GM20431 (cell line): ENCODE results near the gene MSH2.
"Not testable (repeated sequence)": the region's sequence is repeated elsewhere in the genome, so short reads cannot be mapped to it uniquely, and the experiment has no call there.

Experiments used
- in situ Hi-C: fragments of 300-500 bp; cut with MseI, MboI; formaldehyde crosslinking; loops from one replicate; pipeline ENCODE4 v1.15.0; 2020; ENCODE audit warnings: low sequenced_read_pairs; ENCODE audit not compliant: unreplicated experiment

MSH2 gene

DNA sequence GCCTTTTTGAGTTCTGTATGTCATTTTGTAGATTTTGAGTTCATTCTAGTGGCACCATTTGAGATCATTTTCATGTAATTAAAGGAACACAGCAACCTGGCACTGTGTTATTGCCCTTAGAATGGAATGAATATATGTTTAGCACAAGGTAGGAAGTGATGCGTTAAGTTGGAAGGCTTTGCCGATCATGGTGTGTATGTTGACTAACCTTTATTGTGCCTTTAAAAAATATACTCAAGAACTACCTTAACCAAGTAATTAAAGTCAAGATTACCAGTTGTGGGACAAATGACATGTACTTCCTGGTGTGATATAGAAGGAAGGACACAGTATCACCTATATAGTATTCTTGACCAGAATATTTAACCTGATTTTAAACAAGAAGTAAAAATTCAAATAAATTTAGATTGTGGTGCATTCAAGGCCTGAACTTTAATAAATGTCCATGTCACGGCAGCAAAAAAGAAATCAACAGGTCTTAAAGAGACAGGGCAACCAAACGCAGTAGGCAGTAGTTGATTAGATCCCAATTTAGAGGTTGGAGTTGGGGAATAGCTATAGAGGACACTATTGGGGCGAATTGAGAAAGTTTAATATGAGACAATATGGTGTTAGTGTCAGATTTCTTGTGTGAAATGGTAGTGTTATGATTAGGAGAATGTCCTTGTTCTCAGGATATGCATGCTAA lies 68.6 kb downstream of the MSH2 start:
- in situ Hi-C loops: no loop called here

DNA sequence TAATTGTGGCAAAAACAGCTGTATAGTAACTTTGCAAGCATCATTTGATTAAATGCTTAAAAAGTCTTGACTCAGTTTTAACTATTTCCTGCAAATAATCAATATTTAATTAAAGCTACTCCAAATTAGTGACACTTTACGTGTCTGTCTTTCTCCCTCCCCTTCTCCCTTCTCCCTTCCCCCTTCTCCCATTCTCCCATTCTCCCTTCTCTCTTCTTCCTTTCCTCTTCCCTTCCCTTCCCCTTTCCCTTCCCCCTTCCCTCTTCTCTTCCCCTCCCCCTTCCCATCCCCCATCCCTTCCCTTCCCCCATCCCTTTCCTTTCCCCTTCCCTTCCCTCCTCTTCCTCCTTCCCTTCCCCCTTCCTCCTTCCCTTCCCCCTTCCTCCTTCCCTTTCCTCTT lies 76.9 kb downstream of the MSH2 start:
- in situ Hi-C loops: no loop called here

DNA sequence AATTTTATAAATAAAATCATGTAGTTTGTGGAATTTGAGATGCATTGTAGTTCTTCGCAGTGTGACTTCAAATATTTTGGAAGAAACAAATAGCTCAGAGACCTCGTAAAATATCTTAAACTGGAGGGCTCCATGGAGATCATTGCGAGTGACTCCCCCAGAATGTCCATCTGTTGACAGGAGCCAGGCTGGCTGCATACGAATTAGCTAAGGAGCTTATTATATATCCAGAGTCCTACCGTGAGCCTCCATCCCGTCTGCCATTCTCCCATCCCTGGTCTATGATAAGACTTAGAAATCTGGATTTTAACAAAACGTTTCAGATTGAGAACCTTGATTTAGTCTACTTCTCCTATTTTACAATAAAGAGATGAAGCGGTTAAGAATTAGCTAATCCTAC lies 80.2 kb downstream of the MSH2 start:
- in situ Hi-C loops: no loop called here

DNA sequence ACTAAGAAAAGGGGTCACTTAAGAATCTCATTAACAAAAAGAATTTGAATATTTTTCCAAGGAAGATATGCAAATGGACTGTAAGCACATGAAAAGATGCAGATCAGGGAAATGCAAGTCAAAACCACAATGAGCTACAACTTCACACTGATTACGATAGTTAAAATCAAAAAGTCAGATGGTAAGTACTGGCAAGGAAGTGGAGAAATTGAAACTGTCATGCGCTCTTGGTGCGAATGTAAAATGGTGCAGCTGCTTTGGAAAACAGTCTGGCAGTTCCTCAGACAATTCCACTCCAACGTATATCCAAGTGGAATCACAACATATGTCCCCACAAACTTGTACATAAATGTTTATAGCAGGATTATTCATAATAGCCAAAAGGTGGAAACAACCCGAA lies 81.4 kb downstream of the MSH2 start:
- in situ Hi-C loops: no loop called here

DNA sequence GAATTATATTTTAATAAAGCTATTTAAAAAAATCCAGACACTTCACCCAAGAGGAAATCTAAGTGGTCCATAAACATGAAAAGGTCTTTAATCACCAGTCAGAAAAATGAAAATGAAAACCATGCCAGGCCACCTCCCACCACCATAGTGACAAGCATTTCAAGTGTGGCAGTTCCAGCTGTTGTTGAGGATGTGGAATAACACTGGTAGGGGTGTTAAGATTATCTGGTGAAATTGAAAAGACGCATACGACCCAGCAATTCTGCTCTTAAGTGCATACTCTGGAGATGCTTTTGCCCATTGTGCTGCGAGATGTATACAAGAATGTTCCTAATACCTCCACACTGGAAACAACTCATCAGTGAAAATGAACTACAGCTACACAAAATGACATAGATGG lies 82.2 kb downstream of the MSH2 start:
- in situ Hi-C loops: no loop called here

DNA sequence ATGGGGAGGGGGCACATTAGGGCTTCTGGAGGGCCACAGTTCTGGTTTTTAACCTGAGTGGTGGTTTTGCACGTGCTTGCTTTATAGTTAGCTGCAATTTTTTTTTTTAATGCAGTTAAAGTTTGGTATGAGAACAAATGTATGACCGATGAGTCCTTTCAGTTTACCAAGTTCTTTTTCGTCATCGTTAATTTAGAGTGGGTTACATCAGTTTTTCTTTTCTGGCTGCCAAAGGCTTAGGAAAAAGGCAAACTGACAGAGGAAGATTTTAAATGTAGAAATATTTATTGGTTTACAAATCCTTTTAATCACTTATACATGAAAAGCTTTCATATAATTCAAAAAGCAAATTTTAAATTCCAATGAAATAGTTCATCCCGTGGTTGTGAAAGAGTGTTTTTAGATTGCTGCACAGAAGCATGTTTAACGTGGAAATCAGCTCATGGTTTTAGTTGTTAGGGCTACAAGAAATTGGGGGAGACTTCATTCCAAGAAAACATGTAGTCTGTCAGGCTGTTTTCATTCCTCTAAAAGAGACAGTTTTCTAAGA lies 82.9 kb downstream of the MSH2 start:
- in situ Hi-C loops: no loop called here

DNA sequence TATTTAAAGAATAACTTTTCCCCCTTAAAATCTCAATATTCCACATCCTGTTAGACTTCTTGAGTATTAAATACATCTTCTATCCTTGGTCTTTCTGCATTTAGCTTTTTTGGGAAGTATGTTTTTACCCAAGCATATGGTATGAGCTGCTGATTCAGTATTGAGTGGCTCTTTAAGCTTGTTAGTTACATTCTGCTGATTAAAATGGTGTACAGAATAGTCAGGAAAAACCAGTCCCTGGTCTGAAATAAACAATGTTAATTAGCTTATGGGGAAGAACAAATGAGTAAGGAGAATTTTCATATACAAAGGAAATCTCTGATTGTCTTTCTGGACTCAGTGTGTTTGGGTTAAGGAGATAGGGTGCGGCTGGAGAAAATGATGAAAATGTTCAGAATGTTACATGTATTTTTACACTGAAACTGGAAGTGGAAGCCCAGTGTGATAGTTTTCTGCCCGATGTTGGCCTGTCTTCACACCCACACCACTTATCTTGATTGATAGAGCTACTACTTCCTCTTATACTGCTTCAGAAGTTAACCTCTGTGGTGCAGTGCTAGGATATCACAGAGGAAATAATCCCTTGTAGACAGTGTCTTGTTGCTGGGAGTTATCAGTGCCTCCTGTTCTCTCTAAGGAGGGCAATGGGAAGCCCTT lies 84.0 kb downstream of the MSH2 start:
- in situ Hi-C loops: no loop called here

DNA sequence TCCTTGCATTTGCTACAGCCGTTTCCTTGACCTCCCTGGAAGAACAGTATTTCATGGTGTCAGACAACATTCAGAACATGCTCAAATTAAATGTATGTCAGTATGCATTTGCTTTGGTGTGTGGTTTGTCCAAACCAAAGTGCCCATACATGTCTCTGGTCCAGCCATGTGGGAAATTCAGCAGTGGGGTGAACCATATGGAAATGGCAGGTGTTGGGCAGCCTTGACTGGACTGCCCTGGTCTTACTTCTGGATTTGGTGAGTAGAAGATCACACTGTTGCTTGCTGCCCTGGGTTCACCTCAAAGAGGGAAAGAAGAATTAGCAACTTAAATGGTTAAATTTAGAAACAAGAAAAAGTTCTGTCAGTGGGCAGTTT lies 84.5 kb downstream of the MSH2 start:
- in situ Hi-C loops: no loop called here

DNA sequence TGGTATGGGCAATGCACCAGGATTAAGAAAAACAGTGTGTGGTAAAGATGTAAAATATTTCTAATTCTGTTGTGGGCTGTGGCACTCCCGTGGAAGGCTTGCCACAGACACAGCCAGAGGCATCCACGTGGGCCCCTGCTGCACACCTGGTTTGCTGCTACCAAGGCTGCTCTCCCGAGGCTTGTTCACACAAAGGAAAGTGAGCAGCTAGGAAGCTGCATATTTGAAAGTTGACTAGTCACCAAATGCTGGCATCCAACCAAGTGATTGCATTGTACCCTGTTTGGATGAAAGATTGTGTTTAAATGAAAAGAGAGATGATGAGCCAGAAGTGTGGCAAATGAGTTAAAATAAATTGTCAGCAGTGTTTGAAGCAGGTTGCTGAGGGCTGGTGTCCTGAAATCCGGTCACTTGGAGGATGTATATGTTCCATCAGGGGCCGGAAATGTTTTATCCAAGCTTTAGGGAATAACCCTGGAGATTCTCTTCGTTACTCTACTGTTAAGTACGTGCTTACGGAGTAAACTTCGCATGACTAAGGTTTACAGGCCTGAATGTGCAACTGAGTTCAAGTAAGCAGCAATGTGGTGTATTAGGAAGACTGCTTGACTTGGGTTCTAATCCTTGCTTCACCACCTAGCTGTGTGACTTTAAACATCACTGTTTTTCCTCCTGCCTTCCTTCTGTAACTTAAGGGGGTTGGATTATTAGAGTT lies 86.1 kb downstream of the MSH2 start:
- in situ Hi-C loops: no loop called here

DNA sequence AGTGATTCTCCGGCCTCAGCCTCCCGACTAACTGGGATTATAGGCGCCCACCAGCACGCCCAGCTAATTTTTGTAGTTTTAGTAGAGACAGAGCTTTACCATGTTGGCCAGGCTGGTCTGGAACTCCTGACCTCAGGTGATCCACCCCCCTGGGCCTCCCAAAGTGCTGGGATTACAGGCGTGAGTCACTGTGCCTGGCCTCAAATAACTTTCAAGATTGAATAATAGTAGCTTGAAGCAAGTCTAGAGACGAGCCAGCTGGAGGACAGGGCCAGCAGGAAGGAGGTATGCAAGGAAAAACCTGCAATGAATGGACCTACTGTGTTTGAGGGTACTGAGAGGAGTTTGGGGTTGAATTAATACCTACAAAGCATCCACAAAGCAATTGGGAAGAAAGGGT lies 87.5 kb downstream of the MSH2 start:
- in situ Hi-C loops: no loop called here

DNA sequence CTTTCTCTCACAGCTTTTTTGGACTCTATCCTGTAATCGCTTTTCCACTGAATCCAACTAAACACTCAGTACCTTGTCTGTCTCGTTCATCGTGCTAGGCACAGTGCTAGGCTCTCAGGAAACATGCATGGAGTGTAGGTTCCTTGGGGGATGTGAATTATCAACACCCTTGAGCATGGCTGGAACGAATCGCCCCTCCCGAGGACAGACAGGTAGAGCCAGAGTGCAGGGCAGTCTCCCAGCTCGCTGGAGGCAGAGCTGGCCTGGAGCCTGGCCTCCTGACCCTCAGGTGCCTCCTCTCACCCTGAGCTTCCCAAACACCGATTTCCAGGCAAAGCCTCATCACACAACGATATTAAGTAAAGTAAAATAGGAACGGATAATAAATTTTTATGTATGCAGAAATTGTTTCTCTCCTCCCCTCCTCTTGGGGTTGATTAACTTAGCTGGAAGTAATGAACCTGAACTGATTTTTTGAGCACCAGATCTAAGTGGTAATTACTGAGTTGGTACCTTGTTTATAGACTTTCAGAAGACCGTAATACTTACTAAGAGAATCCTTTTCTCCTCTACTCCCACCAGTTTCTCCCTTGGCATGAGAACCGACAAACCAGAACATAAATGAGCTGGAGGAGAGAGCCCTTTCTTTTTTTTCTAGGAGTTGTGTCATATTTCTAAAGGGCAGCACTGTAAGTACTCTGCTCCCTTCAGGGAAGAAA lies 90.5 kb downstream of the MSH2 start:
- in situ Hi-C loops: no loop called here

DNA sequence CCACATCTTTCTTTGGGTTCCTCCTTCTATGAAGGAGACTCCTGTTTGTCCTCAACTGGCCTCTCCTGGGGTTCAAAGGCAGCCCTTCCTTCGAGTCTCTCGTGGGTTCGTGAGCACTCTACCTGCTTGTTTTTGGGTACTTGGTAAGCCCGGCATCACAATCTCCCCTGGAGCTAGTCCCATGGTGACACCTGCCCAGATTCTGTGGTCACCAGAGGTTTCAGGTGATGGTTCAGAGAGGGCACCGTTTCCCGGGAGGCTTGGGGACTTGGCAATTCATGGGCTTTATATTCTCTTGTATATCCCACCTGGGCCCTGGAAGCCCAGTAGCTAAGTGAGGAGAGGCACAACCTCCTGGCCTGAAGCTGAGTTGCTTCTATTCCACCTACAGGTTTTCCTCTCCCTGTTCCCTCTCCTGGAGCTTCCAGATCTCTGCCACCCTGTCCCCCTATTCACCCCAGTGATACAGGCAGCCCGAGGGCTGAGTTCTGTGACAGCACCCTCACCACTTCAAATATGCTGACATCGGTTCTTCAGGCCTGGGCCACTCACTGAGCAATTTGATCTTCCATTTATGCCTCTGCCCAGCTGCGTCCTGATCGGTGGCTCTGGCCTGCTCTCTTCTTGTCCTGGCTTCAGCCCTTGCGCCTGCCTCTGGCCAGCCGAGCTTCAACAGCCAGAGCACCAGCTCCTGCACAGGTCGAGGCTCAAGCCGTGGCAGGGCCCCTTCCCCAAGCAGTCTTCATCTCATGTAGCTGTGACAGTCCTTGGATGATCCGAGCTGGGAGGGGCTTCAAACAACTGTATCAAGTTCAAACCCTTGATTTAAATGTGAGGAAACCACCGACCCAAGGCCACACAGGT lies 91.5 kb downstream of the MSH2 start:
- in situ Hi-C loops: no loop called here

DNA sequence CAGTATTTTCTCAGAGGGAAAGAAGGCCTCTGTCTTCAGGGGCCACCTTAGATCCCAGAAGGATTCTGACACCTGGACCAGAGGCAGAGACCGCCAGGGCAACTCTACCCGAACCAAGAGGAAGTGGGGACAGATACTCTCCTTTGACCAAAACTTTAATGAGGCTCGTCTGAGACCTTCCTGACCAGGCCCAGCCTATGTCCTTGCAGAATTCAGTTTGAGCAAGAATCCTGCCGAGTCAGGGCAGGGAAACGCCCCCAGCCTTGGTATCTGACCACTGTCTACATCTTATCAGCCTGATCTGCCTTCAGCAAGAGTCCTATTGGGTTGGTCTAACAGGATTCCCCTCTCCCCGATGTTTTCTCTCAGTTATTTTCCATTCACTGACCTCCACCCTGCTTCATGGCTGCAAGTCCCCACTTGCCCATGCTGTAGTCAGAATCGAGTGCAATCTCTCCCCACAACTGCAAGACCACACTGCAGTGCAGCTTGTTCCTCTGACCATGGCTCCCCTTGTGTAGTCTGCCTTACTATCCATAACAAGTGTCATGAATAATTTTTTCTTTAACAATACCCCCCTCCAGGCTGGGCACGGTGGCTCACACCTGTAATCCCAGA lies 95.0 kb downstream of the MSH2 start:
- in situ Hi-C loops: no loop called here

DNA sequence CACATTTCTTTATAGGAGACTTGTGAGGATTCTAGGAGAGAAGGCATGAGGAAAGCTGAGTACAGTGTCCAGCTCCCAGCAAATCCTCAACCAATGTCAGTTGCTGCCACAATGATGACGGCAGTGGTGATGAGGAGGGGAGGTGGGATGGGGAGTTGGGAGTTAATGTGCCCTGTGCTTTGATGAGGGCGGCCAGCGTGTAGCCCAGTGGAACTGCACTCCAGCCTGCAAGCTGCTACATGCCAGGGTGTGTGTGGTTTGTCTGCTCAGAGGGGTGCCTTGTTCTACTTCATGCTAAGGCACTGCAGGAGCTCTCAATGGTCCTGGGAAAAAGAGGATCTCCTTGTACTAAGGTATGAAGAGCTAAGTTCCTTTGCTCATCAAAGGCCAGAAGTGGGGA lies 96.1 kb downstream of the MSH2 start:
- in situ Hi-C loops: no loop called here

DNA sequence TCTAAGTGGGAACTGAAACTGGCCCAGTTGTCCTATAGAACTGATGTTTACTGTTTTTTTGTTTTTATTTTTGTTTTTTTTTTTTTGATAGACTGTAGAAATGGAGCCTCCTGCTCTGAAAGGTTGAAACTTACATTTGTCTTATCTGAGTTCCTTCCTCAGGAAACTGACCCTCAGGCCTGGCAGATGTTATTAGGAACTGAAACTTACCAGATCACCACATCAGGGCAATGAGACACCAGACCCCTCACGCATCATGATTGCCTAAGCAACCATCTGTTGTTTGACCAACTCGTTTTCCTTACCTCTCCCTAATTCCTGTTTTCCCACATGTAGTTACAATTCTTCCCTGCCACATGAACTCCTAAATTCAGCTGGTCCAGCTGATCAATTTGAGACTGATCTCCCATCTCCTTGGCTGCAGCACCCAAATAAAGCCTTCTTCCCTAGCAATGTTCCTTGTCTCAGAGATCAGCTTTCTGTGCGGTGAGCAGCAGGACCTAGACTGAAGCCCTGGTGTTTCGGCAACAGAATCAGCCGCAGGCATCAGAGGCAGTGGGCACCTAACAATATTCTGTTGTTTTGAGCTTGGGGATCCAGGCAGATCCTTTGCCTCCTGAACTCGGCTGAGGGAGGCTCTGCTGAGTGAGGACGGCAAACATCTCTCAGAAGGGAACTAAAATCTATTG lies 96.8 kb downstream of the MSH2 start:
- in situ Hi-C loops: no loop called here

DNA sequence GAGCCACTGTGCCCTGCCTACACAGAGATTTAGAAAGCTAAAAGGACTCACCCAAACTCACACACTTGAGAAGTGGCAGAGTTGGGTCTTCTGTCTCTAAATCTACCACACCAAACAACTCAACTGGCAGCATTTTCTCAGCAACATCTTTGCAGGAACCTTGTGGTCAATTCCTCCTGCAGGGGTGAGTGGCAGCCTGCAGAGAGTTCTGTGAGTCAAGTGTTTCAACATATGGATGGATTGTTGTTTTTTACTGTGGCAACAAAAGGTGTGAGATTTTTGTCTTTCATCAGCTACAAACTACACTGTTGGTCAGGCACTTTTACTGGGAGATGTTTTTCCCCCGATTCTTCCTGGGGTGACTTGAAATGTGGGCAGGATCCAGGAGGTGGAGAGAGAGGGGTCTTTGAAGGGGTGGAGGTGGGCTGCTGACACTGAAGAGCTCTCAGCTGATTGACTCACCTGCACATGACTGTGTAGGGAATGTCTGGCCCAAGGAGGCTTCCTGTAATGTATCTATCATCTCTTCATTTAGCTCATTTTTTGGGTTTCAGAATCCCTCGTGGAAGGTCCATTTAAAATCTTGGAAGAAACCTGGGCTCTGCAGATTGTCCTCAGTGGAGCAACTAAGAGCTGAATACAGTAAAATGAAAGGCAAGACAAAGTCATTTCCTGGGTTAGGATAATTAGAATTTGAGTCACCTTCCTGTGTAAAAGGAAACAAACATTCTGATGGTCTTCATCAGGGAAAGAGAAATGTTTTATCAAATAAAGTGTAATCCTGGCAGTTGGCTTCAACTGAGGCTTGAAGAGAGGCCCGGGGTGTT lies 98.6 kb downstream of the MSH2 start:
- in situ Hi-C loops: no loop called here

DNA sequence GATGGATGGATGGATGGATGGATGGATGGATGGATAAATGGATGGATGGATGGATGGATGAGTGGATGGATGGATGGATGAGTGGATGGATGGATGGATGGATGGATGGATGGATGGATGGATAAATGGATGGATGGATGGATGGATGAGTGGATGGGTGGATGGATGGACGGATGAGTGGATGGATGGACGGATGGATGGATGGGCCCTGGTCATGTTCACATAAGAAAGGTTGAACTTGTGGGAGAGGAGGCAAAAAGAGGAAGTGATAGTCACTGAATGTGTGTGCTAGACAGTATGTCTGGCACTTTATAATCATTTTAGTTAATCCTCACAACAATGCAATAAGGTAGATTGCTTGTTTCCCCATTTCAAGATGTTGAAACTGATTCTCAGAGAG lies 99.5 kb downstream of the MSH2 start:
- in situ Hi-C loops: not testable (repeated sequence)

DNA sequence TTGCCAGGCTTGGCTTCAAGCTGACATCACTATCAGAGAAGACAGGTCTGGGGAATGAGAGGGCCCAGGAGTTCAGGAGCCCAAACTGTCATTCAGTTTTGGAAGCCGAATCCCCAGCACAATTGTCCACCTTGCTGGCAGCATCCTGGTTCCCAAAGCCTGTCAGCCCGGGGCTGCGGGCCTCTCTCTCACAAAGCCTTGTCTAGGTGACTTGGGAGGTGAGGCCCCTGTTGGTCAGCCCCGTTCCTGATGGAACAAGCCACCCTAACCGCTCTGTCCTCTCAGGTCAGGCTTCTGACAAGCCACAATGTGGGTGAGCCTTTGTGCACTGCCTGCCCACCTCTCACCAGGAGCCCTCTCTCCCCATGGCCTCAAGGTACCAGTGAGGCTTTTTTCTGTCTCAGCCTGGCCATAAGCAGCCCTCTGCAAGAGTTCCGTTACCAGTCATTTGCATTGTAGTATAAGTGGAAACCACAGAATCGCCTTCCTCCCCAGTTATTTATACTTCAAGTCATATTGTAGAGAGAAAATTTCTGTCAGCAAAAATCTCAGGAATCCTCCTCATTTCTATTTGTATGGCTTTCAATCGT lies 100.6 kb downstream of the MSH2 start:
- in situ Hi-C loops: no loop called here
